Smooth muscle cell (in vitro differentiated cells): ENCODE measurements around the gene TPTE. TPM values are rescaled to one million over a fixed set of nuclear protein-coding genes. Genes with fewer than 3 reads are reported as not detected.
"Not testable (repeated sequence)": the region's sequence is repeated elsewhere in the genome, so short reads cannot be mapped to it uniquely, and the experiment has no call there.

Experiments
- DNase-seq: peaks from one replicate; lab custom pipeline; 2025; ENCODE audit not compliant: unreplicated experiment; lab: John Stamatoyannopoulos, UW
- H2AFZ ChIP-seq: fragments of 200-600 bp; sonication (generic); 2 replicates; pipeline ENCODE4 v1.6.0; 2016; ENCODE audit warnings: antibody characterized with exemption, low read depth, mild to moderate bottlenecking
- H3F3A ChIP-seq: fragments of 200-600 bp; sonication (generic); 2 replicates; pipeline ENCODE4 v1.6.0; 2017; ENCODE audit warnings: antibody characterized with exemption, low read depth
- H3K27ac ChIP-seq: fragments of 200-600 bp; sonication (generic); 2 replicates; pipeline ENCODE4 v1.5.1; 2016; ENCODE audit warnings: low read depth, mild to moderate bottlenecking
- H3K27me3 ChIP-seq: fragments of 200-600 bp; sonication (generic); 2 replicates; pipeline ENCODE4 v1.6.1; 2016; ENCODE audit warnings: low read depth, mild to moderate bottlenecking
- H3K36me3 ChIP-seq: fragments of 200-600 bp; sonication (generic); 2 replicates; pipeline ENCODE4 v1.5.1; 2016; ENCODE audit warnings: low read depth
- H3K4me1 ChIP-seq: fragments of 200-600 bp; sonication (generic); 2 replicates; pipeline ENCODE4 v1.5.1; 2016; ENCODE audit warnings: low read depth
- H3K4me2 ChIP-seq: fragments of 200-600 bp; sonication (generic); 2 replicates; pipeline ENCODE4 v1.6.0; 2016; ENCODE audit warnings: mild to moderate bottlenecking
- H3K4me3 ChIP-seq: fragments of 200-600 bp; sonication (generic); 2 replicates; pipeline ENCODE4 v1.5.1; 2016; ENCODE audit warnings: mild to moderate bottlenecking
- H3K79me2 ChIP-seq: fragments of 200-600 bp; sonication (generic); 2 replicates; pipeline ENCODE4 v1.6.0; 2016; ENCODE audit warnings: low read depth, mild to moderate bottlenecking
- H3K9ac ChIP-seq: fragments of 200-600 bp; sonication (generic); 2 replicates; pipeline ENCODE4 v1.6.0; 2016; ENCODE audit warnings: low read depth
- H3K9me3 ChIP-seq: fragments of 200-600 bp; sonication (generic); replicated peaks from 2 replicates; pipeline ENCODE4 v1.5.1; 2016; ENCODE audit warnings: low read depth
- H4K20me1 ChIP-seq: fragments of 200-600 bp; sonication (generic); 2 replicates; pipeline ENCODE4 v1.6.0; 2016; ENCODE audit warnings: low read depth
- WGBS: methylation state at CpG from one replicate; pipeline ENCODE4 v1.1.7; 2016; ENCODE audit warnings: low lambda C conversion rate; 5-methylcytosine and 5-hydroxymethylcytosine counted together
- polyA plus RNA-seq: library from polyadenylated mRNA; unstranded; fragments of >200 nt; fragmentation: Nextera tagmentation; extraction: Ambion mirVana; gene quantifications from 2 replicates; pipeline ENCODE4 v1.2.1, GENCODE V29; 2016
- small RNA-seq: library from RNA; depleted of rRNA; stranded (forward); fragments of <200 nt; gene quantifications from one replicate; pipeline ENCODE3, GENCODE V24; 2014
- total RNA-seq: library from RNA; depleted of rRNA; stranded (reverse); fragments of >200 nt; gene quantifications from 2 replicates; pipeline ENCODE4 v1.2.3, GENCODE V29; 2014

Gene TPTE
- total and polyA plus RNA-seq, 2 experiments from 2014 or later = not detected

DNA sequence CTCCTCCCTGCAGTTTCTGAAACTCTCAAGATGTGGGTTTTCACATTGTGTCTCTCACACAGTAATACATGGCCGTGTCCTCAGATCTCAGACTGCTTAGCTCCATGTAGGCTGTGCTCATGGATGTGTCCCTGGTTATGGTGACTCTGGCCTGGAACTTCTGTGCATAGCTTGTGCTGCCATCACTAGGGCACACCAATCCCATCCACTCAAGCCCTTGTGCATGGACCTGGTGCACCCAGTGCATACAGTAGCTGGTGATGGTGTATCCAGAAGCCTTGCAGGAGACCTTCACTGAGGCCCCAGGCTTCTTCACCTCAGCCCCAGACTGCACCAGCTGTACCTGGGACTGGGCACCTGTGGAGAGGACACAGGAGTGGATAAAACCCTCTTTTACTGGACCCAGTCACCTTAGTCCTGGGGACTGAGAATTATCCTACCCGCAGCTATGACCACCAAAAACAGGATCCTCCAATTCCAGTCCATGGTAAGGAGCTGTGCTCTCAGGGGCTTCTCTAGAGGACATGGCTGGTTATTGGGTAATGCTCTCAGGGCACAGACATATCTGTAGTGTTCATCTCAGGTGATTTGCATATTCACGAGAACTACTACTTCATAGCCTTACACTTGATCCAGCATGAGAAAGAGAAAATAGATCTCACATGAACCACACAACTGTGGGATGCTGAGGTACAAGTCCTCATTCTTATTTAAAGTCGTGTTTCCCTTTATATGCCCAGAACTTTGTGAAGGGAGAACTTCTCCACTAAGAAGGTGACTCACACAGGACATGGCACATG lies 128.2 kb downstream of the TPTE start:
- WGBS = 57% methylated on average over 4 of the region's 4 CpGs

DNA sequence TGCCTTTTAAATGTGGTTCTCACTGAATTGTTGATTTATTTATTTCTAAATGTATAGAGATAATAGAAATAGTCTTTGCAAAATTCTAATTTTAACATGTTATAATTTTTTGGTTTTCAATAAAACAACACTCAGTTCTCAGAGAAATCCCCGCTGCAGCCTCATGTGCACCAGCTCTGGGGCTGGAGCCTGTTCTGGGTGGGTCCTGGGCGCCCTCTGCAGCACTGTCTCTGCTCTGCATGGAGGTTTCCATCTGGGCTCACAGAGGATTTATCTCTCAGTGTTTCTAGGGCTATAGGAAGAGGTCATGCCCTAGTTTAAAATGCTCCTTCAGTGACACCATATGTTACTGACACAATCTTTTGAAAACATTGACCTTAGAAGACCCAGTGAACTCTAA lies 128.9 kb downstream of the TPTE start:
- H3K9me3 ChIP-seq = peaks cover 14% of the 10 kb centered on the region
- not testable (repeated sequence) for DNase-seq, H4K20me1 ChIP-seq, H3K27ac ChIP-seq, H2AFZ ChIP-seq, H3K4me3 ChIP-seq, H3K27me3 ChIP-seq, H3K4me2 ChIP-seq, H3K4me1 ChIP-seq, H3K79me2 ChIP-seq, H3K9ac ChIP-seq, H3K36me3 ChIP-seq, H3F3A ChIP-seq
- WGBS = 31% methylated on average over 2 of the region's 2 CpGs

More for the DNA sequence above, 128.2 kb downstream of the TPTE start:
- not testable (repeated sequence) for H3K9ac ChIP-seq, H3K4me2 ChIP-seq, DNase-seq, H2AFZ ChIP-seq, H3K36me3 ChIP-seq, H4K20me1 ChIP-seq, H3F3A ChIP-seq, H3K4me1 ChIP-seq, H3K79me2 ChIP-seq, H3K27ac ChIP-seq, H3K4me3 ChIP-seq, H3K27me3 ChIP-seq
- peaks cover 14% of the 10 kb centered on the region for H3K9me3 ChIP-seq

Small RNA genes within 50 kb of the gene (small RNA-seq; reads per million reads assigned to genes)
- not detected for gene CYCSP41
